ENCODE results near the gene ACTN3. TPM values are rescaled to one million over a fixed set of nuclear protein-coding genes. Genes with fewer than 3 reads are reported as not detected.

Gene ACTN3
- total and polyA plus RNA-seq, 2 experiments from 2014 or later, result 6.3 to 7.3 TPM

DNA sequence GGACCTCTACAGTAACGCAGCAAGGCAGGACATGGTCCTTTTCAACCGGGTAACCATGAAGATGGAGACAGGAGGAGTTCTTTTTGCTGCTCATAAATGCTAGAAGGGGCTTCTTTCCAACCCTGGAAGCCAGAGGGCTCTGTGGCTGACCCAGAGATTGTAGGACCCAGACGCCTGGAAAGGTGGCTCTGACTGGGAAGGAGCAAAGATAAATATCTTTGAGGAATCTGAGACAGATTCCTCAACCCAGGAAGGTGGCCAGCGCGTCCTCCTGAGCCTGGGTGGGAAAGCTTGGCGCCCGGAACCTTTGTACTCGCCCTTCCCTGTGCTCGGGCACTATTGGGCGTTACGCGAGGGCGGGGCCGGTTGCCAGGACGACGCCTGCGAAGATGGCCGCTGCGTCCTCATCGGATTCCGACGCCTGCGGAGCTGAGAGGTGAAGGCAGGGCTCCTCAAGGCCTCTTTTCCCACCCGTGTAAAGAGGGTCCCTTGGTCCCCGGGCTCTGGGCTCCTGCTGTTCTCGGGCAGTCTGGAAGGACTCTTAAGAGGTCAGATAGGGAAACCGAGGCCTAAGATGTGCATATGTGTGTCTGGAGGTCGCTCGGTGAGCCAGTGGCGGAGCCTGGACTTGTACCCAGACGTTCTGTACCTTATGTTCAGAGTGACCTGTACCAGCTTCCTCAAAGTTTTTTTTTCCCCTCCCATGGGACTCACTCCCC is 36.3 kb upstream of the ACTN3 start, which contains the start of gene BBS1:
TSS of gene BBS1 (plus strand) at position 365 of the 719 bp plus-strand sequence. CDS start at position 390, 25 bp downstream.
- H3K27ac Mint-ChIP-seq, result peak within 1 kb of the TSS; percentile 93
- 0 out of 2 replicates have a peak, but pooled peaks cover 5% of the 10 kb centered on the region for H3F3A ChIP-seq (replicated peaks; ENCODE audit: low read depth)
- H3K4me1 ChIP-seq (ENCODE audit: insufficient read depth), result peaks cover 6% of the 10 kb centered on the region
- H3K4me1 Mint-ChIP-seq, result peaks cover 6% of the 10 kb centered on the region
- peaks cover 3% of the 10 kb centered on the region for H3K36me3 Mint-ChIP-seq (ENCODE audit: low read depth)
- no peaks in the 10 kb centered on the region for H3K9me3 Mint-ChIP-seq
- H3K9me2 ChIP-seq (ENCODE audit: insufficient read depth), result no peaks in the 10 kb centered on the region
- H3K4me2 ChIP-seq, result peak within 1 kb of the TSS; percentile 89
- TF ChIP-seq ZNF331 (CRISPR knock-in tag; IDR thresholded peaks at IDR 0.05; ENCODE audit: low read depth) (no peak), POLR2AphosphoS5 (IDR thresholded peaks at IDR 0.05; ENCODE audit: low read depth) (peak; percentile 81), REST (IDR thresholded peaks at IDR 0.05; ENCODE audit: unreplicated experiment) (no peak), CREB1 (CRISPR knock-in tag; IDR thresholded peaks at IDR 0.05; ENCODE audit: low read depth) (peak; percentile 78)
- peak; percentile 95 for DNase-seq (ENCODE audit: low spot score)
- H4K20me1 ChIP-seq (replicated peaks; ENCODE audit: insufficient read depth), result 0 out of 2 replicates have a peak, but pooled peaks cover 3% of the 10 kb centered on the region
- H3K79me2 ChIP-seq (replicated peaks; ENCODE audit: insufficient read depth), result peaks cover 9% of the 10 kb centered on the region
- peak within 1 kb of the TSS; percentile 89 for H2AFZ ChIP-seq
- no peaks in the 10 kb centered on the region for H3K27me3 ChIP-seq (ENCODE audit: insufficient read depth)
- peak within 1 kb of the TSS; percentile 91; the same call in 1 of the 2 replicates for H3K27ac ChIP-seq (ENCODE audit: low read depth)
- peak within 1 kb of the TSS; percentile 100 for H3K4me3 Mint-ChIP-seq
- peak; percentile 99 for ATAC-seq
- H3K27me3 Mint-ChIP-seq (ENCODE audit: insufficient read depth, low read depth, poor library complexity), result peaks cover 6% of the 10 kb centered on the region
- H3K36me3 ChIP-seq (ENCODE audit: insufficient read depth), result no peaks in the 10 kb centered on the region; the same call in 1 of the 2 replicates
- H3K4me3 ChIP-seq, result peak within 1 kb of the TSS; percentile 96

- Histone ChIP-seq H4K20me1 (replicated peaks; ENCODE audit: insufficient read depth) (0 out of 2 replicates have a peak, but pooled peaks cover 3% of the 10 kb centered on the region), H3K36me3 (ENCODE audit: insufficient read depth) (no peaks in the 10 kb centered on the region; the same call in 1 of the 2 replicates), H3K27ac (ENCODE audit: low read depth) (no peak overlapping the region), H3K4me3 (peak overlapping the region; percentile 96), H3F3A (replicated peaks; ENCODE audit: low read depth) (0 out of 2 replicates have a peak, but pooled peaks cover 5% of the 10 kb centered on the region), H3K79me2 (replicated peaks; ENCODE audit: insufficient read depth) (peaks cover 9% of the 10 kb centered on the region), H2AFZ (0 out of 2 replicates have a peak overlapping the region, but pooled peaks have one; percentile 89), H3K9me2 (ENCODE audit: insufficient read depth) (no peaks in the 10 kb centered on the region), H3K27me3 (ENCODE audit: insufficient read depth) (no peaks in the 10 kb centered on the region), H3K4me1 (ENCODE audit: insufficient read depth) (peaks cover 6% of the 10 kb centered on the region), H3K4me2 (peak overlapping the region; percentile 89)
- Mint-ChIP-seq H3K9me3 (no peaks in the 10 kb centered on the region), H3K36me3 (ENCODE audit: low read depth) (peaks cover 2% of the 10 kb centered on the region; the same call in 2 of the 3 replicates), H3K4me1 (peaks cover 6% of the 10 kb centered on the region), H3K27me3 (ENCODE audit: insufficient read depth, low read depth, poor library complexity) (peaks cover 6% of the 10 kb centered on the region), H3K4me3 (peak overlapping the region; percentile 100), H3K27ac (peak overlapping the region; percentile 93)
- TF ChIP-seq, protein P1, sequence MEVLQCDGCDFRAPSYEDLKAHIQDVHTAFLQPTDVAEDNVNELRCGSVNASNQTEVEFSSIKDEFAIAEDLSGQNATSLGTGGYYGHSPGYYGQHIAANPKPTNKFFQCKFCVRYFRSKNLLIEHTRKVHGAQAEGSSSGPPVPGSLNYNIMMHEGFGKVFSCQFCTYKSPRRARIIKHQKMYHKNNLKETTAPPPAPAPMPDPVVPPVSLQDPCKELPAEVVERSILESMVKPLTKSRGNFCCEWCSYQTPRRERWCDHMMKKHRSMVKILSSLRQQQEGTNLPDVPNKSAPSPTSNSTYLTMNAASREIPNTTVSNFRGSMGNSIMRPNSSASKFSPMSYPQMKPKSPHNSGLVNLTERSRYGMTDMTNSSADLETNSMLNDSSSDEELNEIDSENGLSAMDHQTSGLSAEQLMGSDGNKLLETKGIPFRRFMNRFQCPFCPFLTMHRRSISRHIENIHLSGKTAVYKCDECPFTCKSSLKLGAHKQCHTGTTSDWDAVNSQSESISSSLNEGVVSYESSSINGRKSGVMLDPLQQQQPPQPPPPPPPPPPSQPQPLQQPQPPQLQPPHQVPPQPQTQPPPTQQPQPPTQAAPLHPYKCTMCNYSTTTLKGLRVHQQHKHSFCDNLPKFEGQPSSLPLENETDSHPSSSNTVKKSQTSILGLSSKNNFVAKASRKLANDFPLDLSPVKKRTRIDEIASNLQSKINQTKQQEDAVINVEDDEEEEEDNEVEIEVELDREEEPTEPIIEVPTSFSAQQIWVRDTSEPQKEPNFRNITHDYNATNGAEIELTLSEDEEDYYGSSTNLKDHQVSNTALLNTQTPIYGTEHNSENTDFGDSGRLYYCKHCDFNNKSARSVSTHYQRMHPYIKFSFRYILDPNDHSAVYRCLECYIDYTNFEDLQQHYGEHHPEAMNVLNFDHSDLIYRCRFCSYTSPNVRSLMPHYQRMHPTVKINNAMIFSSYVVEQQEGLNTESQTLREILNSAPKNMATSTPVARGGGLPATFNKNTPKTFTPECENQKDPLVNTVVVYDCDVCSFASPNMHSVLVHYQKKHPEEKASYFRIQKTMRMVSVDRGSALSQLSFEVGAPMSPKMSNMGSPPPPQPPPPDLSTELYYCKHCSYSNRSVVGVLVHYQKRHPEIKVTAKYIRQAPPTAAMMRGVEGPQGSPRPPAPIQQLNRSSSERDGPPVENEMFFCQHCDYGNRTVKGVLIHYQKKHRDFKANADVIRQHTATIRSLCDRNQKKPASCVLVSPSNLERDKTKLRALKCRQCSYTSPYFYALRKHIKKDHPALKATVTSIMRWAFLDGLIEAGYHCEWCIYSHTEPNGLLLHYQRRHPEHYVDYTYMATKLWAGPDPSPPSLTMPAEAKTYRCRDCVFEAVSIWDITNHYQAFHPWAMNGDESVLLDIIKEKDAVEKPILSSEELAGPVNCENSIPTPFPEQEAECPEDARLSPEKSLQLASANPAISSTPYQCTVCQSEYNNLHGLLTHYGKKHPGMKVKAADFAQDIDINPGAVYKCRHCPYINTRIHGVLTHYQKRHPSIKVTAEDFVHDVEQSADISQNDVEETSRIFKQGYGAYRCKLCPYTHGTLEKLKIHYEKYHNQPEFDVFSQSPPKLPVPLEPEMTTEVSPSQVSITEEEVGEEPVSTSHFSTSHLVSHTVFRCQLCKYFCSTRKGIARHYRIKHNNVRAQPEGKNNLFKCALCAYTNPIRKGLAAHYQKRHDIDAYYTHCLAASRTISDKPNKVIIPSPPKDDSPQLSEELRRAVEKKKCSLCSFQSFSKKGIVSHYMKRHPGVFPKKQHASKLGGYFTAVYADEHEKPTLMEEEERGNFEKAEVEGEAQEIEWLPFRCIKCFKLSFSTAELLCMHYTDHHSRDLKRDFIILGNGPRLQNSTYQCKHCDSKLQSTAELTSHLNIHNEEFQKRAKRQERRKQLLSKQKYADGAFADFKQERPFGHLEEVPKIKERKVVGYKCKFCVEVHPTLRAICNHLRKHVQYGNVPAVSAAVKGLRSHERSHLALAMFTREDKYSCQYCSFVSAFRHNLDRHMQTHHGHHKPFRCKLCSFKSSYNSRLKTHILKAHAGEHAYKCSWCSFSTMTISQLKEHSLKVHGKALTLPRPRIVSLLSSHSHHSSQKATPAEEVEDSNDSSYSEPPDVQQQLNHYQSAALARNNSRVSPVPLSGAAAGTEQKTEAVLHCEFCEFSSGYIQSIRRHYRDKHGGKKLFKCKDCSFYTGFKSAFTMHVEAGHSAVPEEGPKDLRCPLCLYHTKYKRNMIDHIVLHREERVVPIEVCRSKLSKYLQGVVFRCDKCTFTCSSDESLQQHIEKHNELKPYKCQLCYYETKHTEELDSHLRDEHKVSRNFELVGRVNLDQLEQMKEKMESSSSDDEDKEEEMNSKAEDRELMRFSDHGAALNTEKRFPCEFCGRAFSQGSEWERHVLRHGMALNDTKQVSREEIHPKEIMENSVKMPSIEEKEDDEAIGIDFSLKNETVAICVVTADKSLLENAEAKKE (CRISPR knock-in tag; IDR thresholded peaks at IDR 0.05), result no peak
- ATAC-seq (peak; percentile 24), DNase-seq (ENCODE audit: low spot score) (no peak)
These were observed 35.7 kb upstream of the ACTN3 start for GRCh38 chr11:66510990-66511339.

Data from GM23338 (cell line).